Measurements from ENCODE around the gene SELENOV.
"Not testable (repeated sequence)": the region's sequence is repeated elsewhere in the genome, so short reads cannot be mapped to it uniquely, and the experiment has no call there.

Gene SELENOV

DNA sequence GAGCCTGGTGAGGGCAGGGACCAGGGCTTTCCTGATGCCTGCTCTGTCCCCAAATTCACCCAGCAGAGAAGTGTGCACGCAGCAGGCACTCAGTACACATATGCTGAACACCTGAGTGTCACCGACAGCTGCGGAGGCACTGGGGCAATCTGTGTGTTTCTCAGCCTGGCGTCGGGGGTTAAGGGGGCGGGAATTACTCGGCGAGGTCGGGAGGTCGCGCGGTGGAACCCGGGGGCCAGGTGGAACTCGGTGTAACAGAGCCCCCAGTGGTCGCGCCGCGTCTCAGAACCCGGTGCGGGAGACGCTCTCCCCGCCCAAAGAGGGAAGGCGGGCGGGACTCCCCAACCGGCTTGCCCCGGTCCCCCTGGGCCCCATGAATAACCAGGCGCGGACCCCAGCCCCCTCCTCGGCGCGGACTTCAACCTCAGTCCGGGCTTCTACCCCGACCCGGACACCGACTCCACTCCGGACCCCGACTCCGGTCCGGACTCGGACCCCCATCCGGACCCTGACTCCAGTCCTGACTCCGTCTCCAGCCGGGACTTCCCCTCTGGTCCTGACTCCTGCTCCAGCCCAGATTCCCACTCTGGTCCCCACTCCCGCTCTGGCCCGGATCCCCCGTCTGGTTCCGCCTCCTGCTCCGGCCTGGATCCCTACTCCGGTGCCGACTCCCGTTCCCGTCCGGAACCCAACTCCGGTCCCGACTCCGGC lies at the start of gene SELENOV:
TSS of gene SELENOV (plus strand) at position 300 of the 711 bp plus-strand sequence. CDS start at position 374, 74 bp downstream.
- DNase-seq = no peak

DNA sequence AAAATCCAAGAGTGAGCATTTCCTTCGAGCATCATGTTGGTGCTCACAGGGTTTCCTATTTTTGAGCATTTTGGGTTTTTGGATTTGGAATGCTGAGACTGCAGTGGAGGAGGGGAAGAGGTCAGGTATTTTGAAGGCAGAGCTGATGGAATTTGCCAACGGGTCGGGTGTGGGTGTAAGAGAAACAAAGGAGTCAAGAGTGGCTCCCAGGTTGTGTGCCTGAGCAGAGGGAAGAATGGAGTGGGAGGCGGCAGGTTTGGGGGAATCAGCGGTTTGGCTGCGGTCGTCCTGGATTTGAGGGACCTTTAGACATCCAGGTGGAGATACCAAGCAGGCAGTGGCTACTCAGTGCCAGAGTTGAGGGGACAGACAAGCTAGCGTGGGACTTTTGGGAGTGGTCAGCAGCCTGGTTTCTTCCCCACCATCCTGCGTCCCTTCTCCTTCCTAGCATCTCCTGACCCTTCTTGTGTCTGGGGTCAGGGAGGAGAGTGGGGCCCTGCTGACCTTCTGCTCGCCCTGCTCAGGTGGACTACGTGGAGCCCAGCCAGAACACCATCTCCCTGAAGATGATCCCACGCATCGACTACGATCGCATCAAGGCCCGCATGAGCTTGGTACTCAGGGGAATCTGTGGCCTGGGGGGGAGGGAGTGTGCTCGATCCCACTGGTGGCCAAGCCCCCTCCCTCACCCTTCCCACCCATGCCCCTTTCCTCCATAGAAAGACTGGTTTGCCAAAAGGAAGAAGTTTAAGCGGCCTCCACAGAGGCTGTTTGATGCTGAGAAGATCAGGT lies 48.8 kb upstream of the SELENOV start:
- no peak for DNase-seq

GRCh38 chr19:39467941-39468340 lies 47.0 kb upstream of the SELENOV start:
- no peak for DNase-seq

DNA sequence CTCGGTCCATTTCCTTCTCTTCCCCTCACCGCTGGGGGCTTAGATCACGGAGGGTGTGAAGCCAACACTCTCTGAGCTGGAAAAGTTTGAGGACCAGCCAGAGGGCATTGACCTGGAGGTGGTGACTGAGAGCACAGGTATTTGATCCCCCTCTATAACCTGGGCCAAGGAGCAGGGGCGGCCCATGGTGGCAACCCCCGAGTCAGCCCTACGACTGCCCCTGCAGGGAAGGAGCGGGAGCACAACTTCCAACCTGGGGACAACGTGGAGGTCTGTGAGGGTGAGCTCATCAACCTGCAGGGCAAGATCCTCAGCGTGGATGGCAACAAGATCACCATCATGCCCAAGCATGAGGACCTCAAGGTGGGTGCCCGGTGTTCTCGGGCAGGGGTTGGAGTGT lies 45.9 kb upstream of the SELENOV start:
- no peak for DNase-seq

DNA sequence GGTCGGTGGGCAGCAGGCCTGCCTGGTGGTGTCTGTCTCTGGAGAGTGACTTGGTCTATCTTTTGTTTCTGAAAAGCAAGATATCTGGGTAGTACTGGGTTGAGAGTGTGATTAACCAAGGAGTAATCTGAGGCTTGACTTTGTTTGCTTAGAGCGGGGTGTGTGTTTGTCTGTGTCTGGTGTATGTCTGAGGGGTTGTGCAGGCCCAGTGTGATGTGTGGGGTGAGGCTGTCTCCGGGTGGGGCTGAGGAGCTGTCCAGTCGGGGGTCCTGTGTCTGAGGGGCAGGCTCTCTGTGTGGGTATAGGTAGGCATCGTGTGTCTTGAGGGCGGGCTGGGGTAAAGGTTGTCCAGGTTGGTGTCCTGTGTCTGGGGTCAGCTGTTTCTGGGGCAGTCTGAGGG lies 45.4 kb upstream of the SELENOV start:
- DNase-seq = no peak

DNA sequence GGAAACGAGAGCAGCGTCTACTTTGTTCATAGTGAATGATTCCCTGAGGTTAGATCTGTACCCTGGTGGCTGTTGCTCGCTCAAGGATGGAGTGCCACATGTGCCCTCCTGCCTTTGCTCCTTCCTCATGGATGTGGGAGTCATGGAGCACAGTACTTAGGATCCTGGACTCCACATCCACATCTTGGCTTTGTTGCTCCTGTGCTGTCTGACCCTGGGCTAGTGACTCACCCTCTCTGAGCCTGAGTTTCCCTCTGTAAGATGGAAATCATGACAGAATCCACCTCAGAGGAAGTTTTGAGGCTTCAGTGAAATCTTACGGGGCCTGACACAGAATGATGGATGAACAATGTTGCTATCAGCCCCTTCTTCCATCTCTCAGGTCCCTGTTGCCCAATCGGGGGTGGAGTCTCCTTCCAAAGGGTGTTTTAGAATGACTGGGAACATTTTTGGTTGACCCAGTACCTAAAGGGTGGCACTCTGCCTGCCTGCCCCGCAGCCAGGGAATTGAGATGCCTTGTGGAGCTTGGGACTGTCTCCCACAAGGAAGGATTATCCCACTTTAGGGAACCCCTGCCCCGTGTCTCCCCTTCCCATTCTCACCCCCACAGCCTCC lies 44.1 kb upstream of the SELENOV start:
- no peak for DNase-seq

DNA sequence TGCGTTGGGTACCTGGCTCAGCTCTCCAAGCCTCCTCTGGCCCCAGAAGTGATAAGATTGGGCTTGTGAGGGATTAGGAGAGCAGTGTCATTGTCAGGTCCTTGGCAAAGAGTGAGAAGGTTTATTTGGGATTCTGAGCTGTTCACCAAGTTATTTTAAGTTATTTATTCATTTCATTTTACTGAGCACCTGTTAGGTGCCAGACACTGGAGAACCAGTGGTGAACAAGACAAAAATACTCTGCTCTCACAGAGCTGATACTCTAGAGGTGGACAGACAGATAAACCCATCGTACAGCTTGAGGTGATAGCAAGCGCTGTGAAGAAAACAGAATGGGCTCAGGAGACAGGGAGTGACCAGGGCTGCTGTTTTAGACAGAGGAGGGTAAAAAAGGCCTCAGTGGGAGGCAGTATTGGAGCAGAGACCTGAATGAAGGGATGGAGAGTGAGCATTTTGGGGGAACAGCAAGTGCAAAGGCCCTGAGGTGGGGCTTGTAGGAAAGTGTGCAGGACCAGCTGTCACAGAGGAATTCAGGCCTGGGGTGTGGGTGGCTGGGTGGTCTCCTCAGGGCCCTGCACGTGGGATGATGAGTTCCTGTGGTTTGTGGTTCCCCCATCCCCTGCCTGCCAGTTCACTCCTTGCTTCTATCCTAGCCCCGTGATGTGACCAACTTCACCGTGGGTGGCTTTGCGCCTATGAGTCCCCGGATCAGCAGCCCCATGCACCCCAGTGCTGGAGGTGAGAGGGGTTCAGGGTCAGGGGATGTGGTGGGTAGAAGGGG lies 43.0 kb upstream of the SELENOV start:
- DNase-seq = no peak

GRCh38 chr19:39472746-39473442 lies 42.0 kb upstream of the SELENOV start:
- DNase-seq = no peak

GRCh38 chr19:39473443-39473960 lies 41.4 kb upstream of the SELENOV start:
- no peak for DNase-seq

GRCh38 chr19:39474139-39474620 lies 40.8 kb upstream of the SELENOV start:
- peak; percentile 62 for DNase-seq

DNA sequence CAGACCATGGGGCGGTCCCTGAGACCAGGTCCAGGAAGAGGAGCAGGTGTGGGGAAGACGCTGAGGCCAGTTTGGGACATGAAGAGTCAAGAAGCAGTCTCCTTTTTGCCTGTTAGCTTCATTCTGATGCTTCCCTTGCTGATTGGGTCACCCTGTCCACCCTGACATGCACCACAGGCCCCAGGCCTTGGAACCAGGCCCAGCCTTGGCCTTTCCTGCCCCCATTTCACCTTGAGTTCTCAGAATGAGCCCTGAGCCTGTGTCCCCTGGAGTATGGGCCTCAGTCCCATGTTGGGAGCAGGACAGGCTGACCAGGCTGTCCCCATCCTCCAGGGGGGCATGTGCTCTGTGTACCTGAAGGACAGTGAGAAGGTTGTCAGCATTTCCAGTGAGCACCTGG lies 39.2 kb upstream of the SELENOV start:
- DNase-seq = no peak

DNA sequence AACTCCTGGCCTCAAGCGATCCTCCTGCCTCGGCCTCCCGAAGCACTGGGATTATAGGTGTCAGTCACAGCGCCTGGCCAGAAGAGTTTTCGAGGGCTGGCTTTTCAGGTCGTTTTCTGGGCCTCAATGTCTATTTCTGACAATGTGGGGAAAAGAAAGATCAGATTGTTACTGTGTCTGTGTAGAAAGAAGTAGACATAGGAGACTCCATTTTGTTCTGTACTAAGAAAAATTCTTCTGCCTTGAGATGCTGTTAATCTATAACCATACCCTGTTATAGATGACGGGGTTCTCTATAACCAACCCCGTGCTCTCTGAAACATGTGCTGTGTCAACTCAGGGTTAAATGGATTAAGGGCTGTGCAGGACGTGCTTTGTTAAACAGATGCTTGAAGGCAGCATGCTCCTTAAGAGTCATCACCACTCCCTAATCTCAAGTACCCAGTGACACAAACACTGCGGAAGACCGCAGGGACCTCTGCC lies 35.6 kb upstream of the SELENOV start:
- not testable (repeated sequence) for DNase-seq

GRCh38 chr19:39479916-39480315 lies 35.0 kb upstream of the SELENOV start:
- no peak for DNase-seq

DNA sequence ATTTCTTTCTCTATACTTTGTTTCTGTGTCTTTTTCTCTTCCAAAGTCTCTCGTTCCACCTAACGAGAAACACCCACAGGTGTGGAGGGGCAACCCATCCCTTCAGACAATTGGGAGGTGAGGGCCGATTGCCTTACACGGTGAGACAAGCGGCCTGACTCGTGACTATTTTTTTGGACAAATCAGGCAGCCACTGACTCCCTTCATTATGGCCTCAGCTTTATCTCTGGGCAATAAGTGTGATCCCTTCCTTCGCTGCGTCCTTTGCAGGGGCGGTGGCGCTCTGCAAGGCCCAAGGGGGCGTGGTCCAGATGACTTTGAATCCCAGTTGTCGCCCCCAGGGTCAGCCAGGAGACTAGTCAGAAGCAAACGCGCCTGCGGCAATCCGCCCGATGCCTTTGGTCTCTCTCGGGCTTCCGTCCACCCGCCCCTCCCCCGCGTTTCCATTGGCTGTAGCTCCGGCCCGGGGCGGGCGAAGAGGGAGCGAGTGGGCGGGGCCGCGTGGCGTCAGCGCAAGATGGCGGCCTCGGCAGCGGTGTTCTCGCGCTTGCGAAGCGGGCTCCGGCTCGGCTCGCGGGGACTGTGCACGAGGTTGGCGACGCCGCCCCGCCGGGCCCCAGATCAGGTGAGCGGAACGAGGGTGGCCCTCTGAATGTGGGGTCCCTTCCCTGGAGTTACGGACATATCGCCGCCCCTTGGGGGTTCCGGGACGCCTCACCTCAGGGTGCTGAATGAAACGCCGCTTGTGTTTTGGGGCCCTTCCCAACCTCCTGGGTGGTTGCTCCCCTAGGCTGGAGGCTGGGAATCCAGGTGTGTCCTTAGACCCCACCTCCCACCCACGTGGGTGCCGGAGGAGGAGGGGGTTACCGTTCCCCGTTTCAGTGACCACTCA lies 34.4 kb upstream of the SELENOV start, which contains the start of gene TIMM50:
TSS of gene TIMM50 (plus strand) at position 502 of the 892 bp plus-strand sequence. CDS start at position 518, 16 bp downstream.
- DNase-seq = peak; percentile 94

GRCh38 chr19:39481229-39481545 lies 33.8 kb upstream of the SELENOV start:
- DNase-seq = no peak

DNA sequence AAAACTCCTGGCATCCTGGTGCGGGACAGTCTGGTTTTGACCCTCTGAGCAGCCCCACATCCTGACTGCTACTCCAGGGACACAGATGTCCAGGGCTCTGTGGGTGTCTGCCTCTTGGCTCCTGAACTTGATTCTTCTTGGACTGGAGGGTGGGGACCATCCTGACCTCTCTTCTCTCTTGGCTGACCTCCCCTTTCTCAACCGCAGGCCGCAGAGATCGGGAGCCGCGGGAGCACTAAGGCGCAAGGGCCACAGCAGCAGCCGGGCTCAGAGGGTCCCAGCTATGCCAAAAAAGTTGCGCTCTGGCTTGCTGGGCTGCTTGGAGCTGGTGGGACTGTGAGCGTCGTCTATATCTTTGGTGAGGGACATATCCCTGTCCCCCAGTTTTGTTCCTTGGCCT lies 33.3 kb upstream of the SELENOV start:
- DNase-seq = no peak

GRCh38 chr19:39483141-39483540 lies 31.8 kb upstream of the SELENOV start:
- DNase-seq = no peak

DNA sequence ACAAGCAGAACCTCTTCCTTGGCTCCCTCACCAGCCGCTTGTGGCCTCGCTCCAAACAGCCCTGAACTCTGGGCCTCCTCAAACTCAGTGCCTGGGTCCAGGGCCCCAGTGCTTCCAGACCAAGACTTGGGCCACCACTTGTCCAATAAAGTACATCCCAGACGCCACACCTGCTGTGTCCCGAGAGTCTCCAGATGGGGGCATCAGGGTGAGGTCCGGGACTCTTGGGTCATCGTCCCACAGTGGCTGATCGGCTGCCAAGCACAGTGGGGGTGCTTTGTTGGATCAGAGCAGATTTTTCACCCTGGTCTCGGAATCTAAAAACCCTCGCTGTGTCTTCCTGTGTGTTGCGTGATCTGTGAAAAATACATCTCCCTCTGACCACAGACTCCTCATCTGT lies 25.2 kb upstream of the SELENOV start:
- DNase-seq = no peak

GRCh38 chr19:39492225-39492624 lies 22.7 kb upstream of the SELENOV start:
- no peak for DNase-seq

- DNase-seq = no peak
Measured at GRCh38 chr19:39492788-39493187, 22.2 kb upstream of the SELENOV start.

DNA sequence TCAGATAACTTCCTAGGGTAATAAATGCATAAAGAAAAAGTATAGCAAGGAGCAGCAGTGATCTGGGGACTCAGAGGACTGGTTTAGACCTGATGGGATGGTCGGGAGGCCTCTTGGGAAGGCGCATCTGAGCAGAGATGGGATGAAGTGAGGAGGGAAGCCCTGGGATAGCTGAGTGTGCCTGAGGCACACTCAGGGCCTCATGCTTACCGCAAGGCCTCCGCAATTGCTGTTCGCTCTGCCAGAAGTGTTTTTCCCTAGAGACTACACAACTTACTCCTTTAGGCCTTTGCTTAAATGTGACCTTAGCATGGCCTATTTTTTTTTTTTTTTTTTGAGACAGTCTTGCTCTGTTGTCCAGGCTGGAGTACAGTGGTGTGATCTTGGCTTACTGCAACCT lies 20.3 kb upstream of the SELENOV start:
- no peak for DNase-seq

Measured in CD4-positive, alpha-beta T cell treated with Interleukin-15 for 1 hour (primary cell).